Measurements from ENCODE around the gene WDTC1.

GRCh38 chr1:27342778-27343638 is 108.6 kb downstream of the WDTC1 start:
- TF ChIP-seq, protein P1, sequence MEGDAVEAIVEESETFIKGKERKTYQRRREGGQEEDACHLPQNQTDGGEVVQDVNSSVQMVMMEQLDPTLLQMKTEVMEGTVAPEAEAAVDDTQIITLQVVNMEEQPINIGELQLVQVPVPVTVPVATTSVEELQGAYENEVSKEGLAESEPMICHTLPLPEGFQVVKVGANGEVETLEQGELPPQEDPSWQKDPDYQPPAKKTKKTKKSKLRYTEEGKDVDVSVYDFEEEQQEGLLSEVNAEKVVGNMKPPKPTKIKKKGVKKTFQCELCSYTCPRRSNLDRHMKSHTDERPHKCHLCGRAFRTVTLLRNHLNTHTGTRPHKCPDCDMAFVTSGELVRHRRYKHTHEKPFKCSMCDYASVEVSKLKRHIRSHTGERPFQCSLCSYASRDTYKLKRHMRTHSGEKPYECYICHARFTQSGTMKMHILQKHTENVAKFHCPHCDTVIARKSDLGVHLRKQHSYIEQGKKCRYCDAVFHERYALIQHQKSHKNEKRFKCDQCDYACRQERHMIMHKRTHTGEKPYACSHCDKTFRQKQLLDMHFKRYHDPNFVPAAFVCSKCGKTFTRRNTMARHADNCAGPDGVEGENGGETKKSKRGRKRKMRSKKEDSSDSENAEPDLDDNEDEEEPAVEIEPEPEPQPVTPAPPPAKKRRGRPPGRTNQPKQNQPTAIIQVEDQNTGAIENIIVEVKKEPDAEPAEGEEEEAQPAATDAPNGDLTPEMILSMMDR (IDR thresholded peaks at IDR 0.05; ENCODE audit: low read length) = no peak
- TF ChIP-seq EZH2 (IDR thresholded peaks at IDR 0.05; ENCODE audit: borderline replicate concordance, low read length) = no peak
